HG03280 (cell line): ENCODE data around the gene MED29.
"Not testable (repeated sequence)": the region's sequence is repeated elsewhere in the genome, so short reads cannot be mapped to it uniquely, and the experiment has no call there.

Source experiments
- ATAC-seq: cut with Tn5 transposase; IDR thresholded peaks from one replicate; pipeline ENCODE4 v1.9.1; 2021; ENCODE audit warnings: mild to moderate bottlenecking, moderate library complexity; ENCODE audit not compliant: unreplicated experiment

MED29 gene

DNA sequence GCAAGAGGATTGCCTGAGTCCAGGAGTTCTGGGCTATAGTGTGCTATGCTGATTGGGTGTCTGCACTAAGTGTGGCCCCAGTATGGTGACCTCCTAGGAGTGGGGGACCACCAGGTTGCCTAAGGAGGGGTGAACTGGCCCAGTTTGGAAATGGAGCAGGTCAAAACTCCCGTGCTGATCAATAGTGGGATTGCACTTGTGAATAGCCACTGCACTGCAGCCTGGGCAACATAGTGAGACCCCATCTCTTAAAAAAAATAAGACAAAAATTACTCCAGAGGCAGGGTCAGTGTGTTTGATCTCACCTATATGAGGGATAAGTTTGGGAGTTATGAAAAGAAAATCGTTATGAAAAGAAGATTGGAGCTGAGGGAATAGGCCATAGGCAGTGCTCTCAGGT, 22.0 kb upstream of the MED29 start:
- ATAC-seq = no peak

DNA sequence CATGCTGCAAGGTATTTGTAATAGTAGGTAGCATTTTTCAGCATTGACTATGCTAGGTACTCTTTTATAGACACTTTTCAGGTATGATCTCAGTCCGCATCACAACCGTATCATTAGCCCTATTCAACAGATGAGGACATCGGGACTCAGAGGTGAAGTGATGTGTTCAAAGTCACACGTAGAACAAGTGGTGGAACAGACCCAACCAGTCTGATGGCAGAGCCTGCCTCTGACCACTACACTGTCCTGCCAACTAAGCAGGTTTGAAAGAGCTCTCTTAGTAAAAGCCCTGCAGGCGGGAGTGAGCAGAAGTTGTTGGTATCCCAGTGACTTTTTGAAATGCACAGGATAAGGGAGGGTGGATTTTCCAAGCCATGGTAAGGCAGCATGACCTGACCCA, 20.4 kb upstream of the MED29 start:
- ATAC-seq = no peak

DNA sequence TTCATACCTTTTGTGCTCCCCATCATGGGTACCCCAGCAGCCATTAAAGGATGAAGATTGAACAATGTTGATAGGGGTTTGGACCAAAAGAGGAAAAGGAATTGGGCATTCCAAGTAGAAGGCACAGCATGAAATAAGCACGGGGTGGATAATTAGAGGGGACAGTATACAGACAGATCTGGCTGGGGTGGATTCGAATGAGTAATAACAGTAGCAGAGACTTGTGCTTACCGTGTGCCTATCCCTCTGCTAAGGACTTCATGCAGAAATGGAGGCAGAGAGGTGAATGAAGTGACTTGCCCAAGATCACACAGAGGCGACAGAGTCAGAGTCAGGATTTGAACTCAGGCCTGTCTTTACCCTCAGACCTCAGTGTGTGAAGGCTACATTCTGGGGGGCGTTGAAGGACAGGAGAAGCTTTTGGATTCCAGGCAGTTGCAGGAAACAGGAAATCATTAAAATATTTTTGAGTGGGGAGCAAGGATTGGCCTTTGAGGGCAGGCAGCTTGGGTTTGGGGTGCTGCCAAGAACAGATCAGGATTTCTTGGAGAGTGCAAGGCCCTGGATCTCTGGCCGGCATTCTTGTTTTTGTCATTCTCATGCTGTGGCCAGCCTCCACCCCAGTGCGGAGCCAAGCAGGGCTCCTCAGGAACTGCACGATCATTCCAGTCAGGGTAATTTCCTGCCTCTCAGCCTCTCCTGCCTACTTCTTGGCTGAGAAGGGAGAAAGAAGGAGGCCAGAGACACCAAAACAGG, 19.0 kb upstream of the MED29 start:
- no peak for ATAC-seq

DNA sequence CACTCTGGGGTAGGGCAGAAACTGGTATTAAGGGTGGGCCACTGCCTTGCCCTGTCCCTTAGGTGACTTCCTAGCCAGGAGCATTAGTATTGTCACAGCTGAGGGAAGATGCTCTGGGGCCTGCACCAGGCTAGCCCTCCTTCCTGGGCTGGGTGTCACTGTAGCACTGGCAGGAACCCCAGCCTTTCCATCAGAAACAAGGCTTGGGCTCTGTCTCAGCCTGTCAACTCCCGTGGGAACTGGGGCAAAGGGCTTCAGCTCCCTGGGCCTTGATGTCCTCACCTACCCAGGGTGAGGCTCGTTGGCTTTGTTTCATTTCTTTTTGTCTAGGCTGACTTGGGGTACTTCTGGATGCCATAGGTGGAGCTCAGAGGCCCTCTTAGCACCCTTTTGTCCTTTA, 18.2 kb upstream of the MED29 start:
- no peak for ATAC-seq

DNA sequence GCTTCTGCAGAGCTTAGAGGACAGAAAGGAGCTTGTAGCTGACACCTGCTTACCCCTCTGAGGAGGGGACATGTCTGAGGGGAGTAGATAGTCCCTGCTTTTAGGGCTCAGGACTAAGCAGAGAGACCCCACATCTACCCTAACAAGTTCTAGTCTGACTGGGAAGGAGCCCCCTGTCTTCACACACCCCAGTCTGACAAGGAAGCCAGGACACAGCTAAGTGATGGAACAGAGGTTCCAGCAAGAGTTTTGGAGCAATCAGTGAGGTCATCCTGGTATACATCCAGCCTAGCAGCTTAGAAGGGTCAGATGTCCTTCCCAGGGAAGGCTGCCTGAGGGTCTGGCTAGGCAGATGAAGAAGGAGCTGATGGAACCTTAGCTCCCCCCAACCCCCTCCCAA, 15.2 kb upstream of the MED29 start:
- ATAC-seq = no peak

DNA sequence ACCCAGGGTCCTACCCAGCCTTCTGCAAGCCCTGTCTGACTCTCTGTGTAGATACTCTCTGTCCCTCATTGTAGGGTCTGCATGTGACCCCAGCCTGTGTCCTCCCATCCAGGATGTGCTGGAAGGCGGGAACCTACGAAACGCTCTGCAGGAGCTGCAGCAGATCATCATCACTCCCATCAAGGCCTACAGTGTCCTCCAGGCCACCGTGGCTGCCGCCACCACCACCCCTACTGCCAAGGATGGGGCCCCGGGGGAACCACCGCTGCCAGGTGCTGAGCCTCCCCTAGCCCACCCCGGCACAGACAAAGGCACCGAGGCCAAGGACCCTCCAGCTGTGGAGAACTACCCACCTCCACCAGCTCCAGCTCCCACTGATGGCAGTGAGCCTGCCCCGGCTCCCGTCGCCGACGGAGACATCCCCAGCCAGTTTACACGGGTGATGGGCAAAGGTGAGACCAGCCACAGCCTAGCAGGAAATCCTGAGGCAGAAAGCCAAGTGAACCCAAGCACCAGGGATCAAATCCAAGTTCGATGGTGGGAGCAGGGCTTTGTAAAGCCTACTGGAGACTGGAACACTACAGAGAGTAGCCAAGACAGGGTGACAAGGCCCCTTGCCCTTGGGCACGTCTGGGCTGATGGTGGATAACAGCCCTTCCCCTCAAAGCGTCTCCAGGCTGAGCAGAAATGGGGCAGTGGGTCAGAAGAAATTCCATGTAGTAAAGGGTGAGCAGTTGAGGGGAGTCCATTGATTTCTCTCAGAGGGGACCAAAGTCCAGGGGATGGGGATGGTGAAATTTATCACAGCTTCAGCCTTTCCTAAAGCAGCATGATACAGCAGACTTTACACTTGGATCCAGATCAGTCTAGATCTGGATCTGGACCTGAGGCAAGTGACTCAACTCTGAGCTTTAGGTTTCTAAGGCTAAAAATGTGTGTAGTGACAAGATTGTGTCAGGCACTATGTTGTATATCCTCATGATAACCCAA, 13.5 kb upstream of the MED29 start:
- ATAC-seq = no peak

DNA sequence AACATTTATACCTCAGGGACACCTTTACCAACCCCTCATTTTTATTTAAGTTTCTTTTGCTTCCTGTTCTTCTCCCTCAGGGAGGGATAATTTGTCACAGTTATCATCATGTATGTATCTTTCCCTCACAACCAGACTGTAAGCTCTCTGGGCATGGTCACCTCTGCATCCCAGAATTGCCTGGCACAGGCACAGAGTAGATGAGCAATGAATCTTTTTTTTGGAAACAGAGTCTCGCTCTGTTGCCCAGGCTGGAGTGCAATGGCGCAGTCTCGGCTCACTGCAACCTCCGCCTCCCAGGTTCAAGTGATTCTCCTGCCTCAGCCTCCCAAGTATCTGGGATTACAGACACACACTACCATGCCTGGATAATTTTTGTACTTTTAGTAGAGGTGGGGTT, 11.8 kb upstream of the MED29 start:
- ATAC-seq = not testable (repeated sequence)

DNA sequence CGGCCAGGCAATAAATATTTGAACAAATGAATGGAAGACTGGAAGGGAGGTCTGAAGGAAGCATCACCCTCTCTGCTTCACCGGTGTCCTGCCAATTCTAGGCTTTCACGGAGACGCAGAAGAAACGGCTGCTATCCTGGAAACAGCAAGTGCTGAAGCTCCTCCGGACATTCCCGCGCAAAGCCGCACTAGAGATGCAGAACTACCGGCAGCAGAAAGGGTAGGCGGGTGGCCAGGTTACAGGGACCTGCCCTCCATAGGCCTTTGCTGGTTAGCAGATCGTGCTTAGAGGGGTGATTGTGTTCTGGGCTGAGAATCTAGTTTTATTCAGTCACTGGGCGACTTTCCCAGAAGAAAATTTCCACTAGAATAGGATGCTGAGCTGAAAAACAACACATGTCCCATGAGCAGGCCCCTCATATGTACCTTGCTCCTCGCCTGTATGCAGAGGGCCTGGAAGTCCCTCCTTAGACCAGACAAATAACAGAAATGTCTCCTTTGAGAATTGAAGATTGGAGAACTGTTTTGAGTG, 11.2 kb upstream of the MED29 start:
- ATAC-seq = no peak

DNA sequence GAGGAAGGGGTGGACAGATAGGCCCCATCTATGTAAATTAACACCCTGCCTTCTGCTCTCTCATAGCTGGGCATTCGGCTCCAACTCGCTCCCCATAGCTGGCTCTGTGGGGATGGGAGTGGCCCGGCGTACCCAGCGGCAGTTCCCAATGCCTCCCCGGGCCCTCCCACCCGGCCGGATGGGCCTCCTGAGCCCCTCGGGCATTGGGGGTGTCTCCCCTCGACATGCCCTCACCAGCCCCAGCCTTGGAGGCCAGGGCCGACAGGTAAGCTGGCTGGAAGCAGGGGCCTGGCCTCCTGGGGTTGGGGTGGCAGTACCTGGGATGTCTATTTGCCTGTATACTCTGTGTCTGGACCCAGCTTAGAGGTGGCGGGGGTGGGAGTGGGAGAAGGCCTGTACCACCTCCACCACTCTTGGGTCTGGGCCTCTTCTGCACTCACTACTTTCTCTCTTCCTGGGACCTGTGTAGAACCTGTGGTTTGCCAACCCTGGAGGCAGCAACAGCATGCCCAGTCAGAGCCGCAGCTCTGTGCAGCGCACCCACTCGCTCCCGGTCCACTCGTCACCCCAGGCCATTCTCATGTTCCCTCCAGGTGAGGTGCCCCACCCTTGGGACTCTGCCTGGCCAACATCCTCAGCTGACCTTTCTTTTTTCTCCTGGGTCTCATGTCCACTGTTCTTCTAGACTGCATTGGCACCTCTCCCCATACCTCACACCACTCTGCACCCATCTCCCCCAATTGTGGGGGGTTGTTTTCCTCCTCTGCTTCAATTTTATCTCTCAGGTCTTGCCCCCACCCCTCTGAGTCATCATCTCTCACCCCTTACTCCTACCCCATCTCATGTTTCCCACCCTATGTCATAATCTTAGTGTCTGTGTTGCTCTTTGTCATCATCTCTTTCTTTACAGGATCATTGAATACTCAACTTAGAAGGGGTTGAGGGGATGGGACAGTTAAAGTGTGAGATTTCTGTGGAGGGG, 10.4 kb upstream of the MED29 start:
- no peak for ATAC-seq

DNA sequence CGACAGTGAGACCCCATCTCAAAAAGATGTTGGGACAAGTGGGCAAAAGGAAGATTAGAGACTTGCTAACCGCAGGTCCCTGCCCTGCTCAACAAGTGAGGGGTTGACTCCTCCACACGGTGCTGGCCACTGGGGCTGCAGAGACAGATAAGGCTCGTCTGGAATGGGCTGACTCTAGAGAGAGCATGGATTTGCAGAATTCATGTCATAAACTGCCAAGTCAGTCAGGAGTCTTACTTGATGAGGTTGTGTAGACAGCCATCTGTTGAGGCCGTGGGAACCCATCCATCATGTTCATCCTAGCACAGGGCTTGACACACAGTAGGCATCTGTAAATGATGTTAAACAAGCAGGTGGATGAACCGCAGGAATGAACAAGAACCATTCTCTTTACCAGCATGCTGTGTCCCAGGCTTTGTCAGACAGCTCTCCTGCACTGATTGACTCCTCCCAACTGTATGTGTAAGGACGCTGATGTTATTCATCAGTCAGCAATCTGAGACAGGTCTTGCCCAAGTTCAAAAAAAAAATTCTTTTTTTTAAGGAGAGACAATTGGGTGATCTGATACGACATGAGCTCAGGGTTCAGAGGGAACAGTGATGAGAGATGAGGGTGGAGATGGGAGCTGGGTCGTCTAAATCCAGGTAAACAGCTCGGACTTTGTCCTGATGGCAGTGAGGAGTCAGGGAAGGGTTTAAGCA, 9.1 kb upstream of the MED29 start:
- ATAC-seq = no peak

DNA sequence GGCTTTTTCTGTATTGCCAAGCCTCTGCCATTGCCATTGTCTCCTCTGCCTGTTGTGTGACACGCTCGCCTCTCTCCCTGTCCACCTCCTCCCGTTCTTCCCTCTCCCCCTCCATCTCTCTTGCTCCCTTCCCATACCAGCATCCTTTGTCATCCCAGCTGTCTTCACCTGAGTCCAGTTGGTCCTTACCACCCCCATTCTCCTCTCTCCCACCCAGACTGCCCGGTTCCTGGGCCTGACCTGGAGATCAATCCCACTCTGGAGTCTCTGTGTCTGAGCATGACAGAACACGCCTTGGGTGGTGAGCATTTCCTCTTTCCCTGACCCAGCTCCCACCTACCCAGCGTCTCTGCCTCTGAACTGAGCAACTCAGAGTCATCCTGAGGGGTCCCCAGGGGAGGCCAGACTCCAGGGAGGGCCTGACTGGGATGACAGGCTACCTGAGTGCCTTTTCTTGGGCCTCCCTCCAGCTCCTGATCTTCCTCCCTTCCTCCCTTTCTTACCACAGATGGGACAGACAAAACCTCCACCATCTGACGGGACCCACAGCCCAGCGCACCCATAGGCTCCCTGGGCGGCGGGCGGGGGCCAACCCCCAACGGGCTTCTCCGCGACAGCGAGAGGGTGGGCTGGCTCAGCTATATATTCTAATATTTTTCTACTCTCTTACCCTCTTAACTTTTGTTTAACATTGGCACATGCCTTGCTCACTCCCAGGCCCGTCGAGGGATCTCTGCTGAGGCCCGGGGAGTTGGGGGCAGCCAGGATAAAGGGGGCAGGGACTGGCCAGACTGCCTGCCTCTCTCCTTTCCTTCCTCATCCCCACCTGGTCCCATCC, 8.0 kb upstream of the MED29 start:
- ATAC-seq = no peak

DNA sequence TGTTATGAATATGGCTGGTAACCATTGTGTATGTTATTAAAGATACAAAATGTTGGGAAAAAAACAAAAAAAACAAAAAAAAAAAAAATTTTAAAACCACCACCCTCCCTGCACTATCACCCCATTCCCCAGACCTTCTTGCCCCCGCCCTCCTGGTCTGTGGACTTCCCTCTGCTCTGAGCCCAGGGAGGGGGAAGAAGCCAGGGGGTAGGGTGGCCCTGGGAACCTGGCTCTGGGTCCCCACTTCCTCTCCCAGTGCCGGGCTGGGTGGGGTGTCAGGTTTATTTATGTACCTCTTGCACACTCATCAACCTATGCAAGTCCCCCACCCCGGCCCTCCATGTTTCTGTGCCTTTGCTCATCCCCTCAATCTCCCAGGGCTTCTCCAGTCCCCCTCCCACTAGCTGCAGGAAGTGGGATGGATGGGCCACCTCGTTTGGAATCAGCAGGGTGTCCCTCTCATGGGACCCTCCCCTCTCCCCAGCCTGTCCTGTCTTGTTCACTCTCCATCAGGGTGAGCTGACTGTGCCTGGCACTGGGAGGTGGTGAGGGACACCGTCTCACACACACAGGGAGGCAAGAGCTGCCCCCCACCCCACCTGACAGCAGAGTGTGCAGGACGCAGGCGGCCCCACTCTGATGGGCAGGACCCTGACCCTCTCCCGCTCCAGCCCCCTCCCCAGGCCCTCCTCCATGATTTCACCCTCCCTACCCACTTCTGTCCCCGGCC, 6.2 kb upstream of the MED29 start:
- ATAC-seq = no peak

DNA sequence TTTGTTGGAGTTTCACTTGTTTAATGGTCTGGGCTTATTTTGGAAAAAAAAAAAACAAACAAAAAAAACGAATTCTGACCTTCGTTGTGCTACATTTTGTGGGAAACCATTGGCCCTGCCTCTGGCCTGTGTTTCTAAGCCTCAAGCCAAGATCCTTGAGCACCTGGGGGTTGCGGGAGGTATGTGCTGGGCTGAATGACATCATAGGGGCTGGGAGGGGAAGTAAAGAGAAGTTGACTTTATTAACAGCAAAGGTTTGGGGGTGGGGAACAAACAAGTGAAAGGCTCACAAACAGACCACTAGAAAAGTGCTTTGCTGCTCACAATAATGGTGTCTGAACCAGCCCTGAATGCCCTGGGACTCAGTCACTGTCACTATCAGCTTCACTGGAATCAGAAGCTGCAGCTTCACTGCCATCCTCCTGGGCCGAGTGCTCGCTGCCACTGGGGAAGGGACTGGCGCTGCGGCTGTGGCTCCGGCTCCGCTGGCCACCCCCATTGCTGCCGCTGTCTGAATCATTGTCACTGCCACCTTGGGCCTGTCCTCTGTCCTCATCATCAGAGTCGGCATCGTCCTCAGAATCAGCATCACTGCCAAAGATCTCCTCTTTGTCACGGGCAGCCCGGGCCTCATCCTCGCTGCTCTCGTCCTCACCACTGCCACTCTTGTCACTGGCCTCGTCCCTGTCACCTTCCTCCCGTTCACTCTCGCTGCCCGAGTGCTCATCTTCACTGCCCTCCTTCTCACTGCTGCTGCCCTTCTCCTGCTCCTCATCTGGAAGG, 5.4 kb upstream of the MED29 start:
- ATAC-seq = no peak

DNA sequence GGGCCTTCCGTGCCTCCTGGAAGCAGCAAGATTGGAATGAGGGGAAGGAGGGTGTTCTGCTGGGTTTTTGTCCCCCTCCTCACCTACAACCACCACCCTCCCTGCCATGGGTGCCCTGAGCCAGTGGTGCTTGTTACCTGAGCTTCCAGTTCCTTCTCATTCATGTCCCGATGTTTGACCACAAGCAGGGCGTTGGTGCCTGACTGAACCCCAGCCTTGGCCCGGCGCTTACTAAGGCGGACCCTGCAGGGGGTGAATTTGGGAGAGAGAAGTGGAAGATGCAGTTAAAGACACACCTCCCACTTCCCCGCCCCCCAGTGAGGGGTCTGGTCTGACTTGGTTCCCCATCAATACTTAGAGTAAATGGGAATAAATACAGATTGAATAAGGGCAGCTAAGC, 4.6 kb upstream of the MED29 start:
- ATAC-seq = no peak

DNA sequence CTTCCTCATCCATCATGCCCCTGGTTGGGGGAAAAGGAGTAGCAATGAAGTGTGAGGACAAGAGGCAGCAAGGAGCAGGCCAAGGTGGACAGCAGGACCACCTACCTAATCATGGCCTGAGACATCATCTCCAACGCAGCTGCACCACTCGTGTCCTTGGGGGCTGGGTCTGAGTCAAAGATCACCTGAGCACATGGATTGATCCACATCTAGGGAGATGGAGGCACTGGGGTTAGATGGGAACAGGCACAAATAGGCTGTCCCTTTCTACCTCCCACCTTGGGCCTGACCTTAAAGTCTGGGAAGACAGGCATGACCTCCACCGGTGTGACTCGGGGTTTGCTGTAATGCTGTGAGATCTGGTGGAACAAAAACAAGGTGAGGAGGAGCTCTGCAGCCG, 2.5 kb upstream of the MED29 start:
- ATAC-seq = no peak

DNA sequence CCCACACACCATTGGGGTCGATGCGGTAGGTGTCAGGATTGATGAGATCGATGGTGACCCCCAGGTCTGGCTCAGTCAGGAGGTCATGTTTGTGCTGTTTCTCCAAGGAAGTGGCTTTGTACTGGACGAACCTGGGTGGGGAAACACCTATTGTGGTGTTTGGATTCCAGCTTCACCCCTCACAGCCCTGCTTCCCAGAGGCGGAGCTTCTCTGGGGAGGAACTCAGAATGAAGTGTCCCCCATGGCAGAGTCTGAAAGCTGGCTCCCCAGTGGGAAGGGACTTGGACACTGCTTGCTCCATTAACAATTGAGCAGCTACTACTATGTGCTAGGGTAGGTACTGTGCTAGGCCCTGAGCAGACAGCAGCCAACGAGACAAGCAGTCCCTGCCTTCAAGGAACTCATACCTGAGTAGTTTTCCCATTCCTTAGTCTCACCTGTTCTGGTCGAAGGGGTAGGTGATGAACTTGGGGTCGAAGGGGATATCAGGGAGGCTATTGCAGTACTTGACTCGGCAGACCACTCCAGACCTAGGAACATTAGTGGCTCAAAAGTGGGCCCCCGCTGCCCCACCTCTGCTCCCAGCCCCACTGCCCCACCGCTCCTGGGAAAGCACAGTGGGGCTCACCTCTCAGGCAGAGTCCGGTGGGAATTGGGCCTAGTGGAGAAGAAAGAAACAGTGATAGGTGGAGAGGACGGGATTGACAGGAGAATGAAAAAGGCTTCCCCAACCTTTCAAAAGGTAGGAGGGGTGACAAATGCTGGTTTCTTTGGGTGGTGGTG, 1.4 kb upstream of the MED29 start:
- no peak for ATAC-seq

DNA sequence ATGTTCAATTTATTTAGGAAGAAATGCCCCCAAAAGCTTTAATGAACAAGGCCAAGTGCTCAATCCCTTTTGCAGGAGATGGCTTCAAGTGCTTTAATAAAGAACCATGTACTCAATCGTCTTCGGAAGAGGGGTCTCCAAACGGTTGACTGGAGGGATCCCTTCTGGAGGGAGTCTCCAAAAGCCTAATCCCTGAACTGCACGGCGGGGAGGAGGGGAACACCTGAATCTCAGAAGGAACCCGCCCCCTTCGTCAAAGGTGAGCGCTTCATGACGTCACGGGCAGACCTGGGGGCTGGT, 777 bp upstream of the MED29 start:
- ATAC-seq = no peak
